HG02763 (cell line): ENCODE data around the gene TNFSF10.

Experiments used
- ATAC-seq: cut with Tn5 transposase; IDR thresholded peaks from one replicate; pipeline ENCODE4 v1.9.1; 2021; ENCODE audit warnings: mild to moderate bottlenecking, moderate library complexity; ENCODE audit not compliant: unreplicated experiment

TNFSF10 gene

GRCh38 chr3:172461530-172462138 lies 61.6 kb downstream of the TNFSF10 start:
- ATAC-seq, result peak; percentile 64

GRCh38 chr3:172456404-172456803 lies 66.8 kb downstream of the TNFSF10 start:
- no peak for ATAC-seq
